Suprapubic skin (tissue), 4 donors: Measurements from ENCODE around the gene MEIOB.
"Not testable (repeated sequence)": the region's sequence is repeated elsewhere in the genome, so short reads cannot be mapped to it uniquely, and the experiment has no call there.

Experiments used
- EP300 ChIP-seq: sonication (generic); formaldehyde crosslinking; IDR thresholded peaks from one replicate; pipeline ENCODE4 v1.6.1; 2017; ENCODE audit warnings: antibody characterized with exemption
- POLR2AphosphoS5 ChIP-seq, 3 donors: sonication (generic); formaldehyde crosslinking; IDR thresholded peaks; one replicate each; pipeline ENCODE4 v1.6.1; 2017; ENCODE audit warnings: antibody characterized with exemption in 3 of 3
- TF ChIP-seq, protein P1 (sequence below), 2 donors: fragments of 200-600 bp in 1 of 2; fragments of 450-650 bp in 1 of 2; sonication (generic) in 1 of 2; IDR thresholded peaks; one replicate each; pipeline ENCODE4 v1.5.1; 2016 to 2019; ENCODE audit warnings: antibody characterized with exemption in 2 of 2, mild to moderate bottlenecking in 1 of 2, moderate library complexity in 1 of 2

DNA sequence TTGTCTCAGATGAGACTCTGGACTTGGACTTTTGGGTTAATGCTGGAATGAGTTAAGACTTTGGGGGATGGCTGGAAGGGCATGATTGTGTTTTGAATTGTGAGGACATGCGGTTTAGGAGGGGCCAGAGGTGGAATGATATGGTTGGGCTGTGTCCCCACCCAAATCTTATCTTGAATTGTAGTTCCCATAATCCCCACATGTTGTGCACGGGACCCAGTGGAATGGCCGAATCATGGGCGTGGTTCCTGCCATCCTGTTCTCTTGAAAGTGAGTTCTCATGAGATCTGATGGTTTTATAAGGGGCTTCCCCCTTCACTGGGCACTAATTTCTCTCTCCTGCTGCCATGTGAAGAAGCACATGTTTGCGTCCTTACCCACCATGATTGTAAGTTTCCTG is 72.7 kb downstream of the MEIOB start:
- TF ChIP-seq POLR2AphosphoS5 (IDR thresholded peaks at IDR 0.05); EP300: not testable (repeated sequence)
- TF ChIP-seq, protein P1, sequence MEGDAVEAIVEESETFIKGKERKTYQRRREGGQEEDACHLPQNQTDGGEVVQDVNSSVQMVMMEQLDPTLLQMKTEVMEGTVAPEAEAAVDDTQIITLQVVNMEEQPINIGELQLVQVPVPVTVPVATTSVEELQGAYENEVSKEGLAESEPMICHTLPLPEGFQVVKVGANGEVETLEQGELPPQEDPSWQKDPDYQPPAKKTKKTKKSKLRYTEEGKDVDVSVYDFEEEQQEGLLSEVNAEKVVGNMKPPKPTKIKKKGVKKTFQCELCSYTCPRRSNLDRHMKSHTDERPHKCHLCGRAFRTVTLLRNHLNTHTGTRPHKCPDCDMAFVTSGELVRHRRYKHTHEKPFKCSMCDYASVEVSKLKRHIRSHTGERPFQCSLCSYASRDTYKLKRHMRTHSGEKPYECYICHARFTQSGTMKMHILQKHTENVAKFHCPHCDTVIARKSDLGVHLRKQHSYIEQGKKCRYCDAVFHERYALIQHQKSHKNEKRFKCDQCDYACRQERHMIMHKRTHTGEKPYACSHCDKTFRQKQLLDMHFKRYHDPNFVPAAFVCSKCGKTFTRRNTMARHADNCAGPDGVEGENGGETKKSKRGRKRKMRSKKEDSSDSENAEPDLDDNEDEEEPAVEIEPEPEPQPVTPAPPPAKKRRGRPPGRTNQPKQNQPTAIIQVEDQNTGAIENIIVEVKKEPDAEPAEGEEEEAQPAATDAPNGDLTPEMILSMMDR (IDR thresholded peaks at IDR 0.05) = not testable (repeated sequence)
